Right lobe of liver (tissue), 4 donors: Measurements from ENCODE around the gene CYB561D2.

Experiments used
- CTCF ChIP-seq, 4 donors: fragments of 200-600 bp in 3 of 4; fragments of 450-650 bp in 1 of 4; IDR thresholded peaks; one replicate each; pipeline versions ENCODE4 v1.5.1 to v1.8.0; 2016 to 2022; ENCODE audit warnings: antibody characterized with exemption in 4 of 4, mild to moderate bottlenecking in 2 of 4
- POLR2A ChIP-seq: fragments of 450-650 bp; IDR thresholded peaks from one replicate; pipeline ENCODE4 v1.6.1; 2017; ENCODE audit warnings: antibody characterized with exemption, mild to moderate bottlenecking
- donor health status: DM: no; HTN: no; CAD: no.
- donor health status: DM: no; HTN: no; CAD: no.
- donor health status: DM: no; HTN: yes; CAD: no.

- TF ChIP-seq CTCF (IDR thresholded peaks at IDR 0.05) (no peak), POLR2A (no peak)
These were observed 33.9 kb upstream of the CYB561D2 start for GRCh38 chr3:50316657-50317242.
